Measurements from ENCODE around the gene VPS26A.

DNA sequence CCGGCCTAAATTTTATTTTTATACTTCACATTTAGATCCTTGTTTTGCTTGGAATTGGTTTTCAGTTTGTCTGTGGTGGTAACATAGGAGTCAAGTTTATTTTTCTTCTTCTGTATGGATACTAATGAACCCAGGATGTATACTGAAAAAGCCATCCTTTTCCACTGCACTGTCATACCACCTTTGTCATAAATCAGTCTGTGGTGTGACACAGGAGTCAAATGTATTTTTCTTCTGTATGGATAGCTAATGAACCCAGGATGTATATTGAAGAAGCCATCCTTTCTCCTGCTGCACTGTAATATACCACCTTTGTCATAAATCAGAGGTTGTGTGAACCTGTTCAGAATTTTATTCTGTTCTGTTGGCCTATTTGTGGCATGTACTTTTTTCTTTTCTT is 21.4 kb downstream of the VPS26A start:
- TF ChIP-seq, protein P1, sequence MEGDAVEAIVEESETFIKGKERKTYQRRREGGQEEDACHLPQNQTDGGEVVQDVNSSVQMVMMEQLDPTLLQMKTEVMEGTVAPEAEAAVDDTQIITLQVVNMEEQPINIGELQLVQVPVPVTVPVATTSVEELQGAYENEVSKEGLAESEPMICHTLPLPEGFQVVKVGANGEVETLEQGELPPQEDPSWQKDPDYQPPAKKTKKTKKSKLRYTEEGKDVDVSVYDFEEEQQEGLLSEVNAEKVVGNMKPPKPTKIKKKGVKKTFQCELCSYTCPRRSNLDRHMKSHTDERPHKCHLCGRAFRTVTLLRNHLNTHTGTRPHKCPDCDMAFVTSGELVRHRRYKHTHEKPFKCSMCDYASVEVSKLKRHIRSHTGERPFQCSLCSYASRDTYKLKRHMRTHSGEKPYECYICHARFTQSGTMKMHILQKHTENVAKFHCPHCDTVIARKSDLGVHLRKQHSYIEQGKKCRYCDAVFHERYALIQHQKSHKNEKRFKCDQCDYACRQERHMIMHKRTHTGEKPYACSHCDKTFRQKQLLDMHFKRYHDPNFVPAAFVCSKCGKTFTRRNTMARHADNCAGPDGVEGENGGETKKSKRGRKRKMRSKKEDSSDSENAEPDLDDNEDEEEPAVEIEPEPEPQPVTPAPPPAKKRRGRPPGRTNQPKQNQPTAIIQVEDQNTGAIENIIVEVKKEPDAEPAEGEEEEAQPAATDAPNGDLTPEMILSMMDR (conservative IDR thresholded peaks at IDR 0.05; ENCODE audit: low read depth, low read length): no peak
- no peak for TF ChIP-seq EZH2 (IDR thresholded peaks at IDR 0.05; ENCODE audit: borderline replicate concordance, low read depth, low read length, poor library complexity, severe bottlenecking)
